GM19099 (cell line): ENCODE results near the gene RAB40B.

Source experiments
- POLR2A ChIP-seq: IDR thresholded peaks from 3 replicates; pipeline ENCODE4 v1.6.1; 2011; ENCODE audit warnings: low read depth; ENCODE audit not compliant: insufficient read length; ENCODE audit errors: extremely low read depth

Gene RAB40B

DNA sequence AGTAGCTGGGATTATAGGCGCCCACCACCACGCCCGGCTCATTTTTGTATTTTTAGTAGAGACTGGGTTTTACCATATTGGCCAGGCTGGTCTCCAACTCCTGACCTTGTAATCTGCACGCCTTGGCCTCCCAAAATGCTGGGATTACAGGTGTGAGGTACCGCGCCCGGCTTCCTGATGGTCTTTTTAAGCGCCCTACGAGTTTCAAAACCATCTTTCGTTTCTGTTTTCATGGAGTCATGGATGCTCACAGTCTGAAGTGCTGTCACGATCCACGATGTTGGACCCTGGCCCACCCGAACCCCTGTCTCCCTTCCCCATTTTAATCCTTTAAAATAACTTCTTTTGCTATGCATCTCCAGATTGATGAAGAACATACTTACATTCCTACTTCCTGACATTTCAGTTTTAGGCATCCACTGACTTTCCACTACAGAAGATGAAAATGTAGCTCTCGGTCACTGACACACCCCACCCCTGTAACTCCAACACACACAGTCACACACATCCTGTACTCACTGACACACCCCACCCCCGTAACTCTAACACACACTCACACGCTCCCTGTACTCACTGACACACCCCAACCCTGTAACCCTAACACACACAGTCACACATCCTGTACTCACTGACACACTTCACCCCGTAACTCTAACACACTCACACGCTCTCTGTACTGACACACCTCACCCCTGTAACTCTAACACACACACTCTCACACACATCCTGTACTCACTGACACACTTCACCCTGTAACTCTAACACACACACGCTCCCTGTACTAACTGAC, 27.6 kb downstream of the RAB40B start:
- TF ChIP-seq POLR2A: no peak

- no peak for TF ChIP-seq POLR2A
Observed at GRCh38 chr17:82668631-82669099, 29.8 kb downstream of the RAB40B start.

- TF ChIP-seq POLR2A: no peak
Observed at GRCh38 chr17:82668024-82668630, 30.4 kb downstream of the RAB40B start.

DNA sequence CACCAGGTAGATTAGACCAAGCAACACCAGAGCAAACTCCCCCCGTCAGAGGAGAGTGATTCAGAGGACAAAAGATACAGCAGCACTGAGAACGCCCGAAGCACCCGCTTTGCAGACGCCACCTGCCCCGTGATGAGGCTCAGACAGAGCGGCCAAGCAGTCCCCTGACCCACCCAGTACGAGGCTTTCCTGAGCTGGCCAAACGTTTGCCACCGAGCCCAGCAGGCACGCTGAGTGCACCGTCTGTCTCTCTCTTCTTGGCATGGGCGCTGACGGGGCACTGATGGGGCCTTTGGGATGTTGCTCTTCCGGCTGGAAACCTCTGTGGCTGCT, 30.9 kb downstream of the RAB40B start:
- TF ChIP-seq POLR2A: no peak

- no peak for TF ChIP-seq POLR2A
Observed at GRCh38 chr17:82666931-82667667, 31.4 kb downstream of the RAB40B start.

GRCh38 chr17:82665891-82666290, 32.6 kb downstream of the RAB40B start:
- no peak for TF ChIP-seq POLR2A

DNA sequence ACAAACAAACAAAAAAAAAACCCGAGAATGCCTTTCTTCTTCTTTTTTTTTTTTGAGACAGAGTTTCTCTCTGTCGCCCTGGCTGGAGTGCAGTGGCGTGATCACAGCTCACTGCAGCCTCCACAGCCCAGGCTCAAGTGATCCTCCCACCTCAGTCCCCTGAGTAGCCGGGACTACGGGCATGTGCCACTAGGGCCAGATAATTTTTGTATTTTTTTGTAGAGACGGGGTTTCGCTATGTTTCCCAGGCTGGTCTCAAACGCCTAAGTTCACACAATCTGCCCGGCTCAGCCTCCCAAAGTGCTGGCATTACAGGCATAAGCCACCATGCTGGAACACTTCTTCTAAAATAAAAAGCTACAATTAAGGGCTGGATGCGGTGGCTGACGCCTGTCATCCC, 33.3 kb downstream of the RAB40B start:
- TF ChIP-seq POLR2A: no peak

- no peak for TF ChIP-seq POLR2A
Observed at GRCh38 chr17:82664701-82665182, 33.8 kb downstream of the RAB40B start.

GRCh38 chr17:82664276-82664575, 34.3 kb downstream of the RAB40B start:
- TF ChIP-seq POLR2A: no peak

DNA sequence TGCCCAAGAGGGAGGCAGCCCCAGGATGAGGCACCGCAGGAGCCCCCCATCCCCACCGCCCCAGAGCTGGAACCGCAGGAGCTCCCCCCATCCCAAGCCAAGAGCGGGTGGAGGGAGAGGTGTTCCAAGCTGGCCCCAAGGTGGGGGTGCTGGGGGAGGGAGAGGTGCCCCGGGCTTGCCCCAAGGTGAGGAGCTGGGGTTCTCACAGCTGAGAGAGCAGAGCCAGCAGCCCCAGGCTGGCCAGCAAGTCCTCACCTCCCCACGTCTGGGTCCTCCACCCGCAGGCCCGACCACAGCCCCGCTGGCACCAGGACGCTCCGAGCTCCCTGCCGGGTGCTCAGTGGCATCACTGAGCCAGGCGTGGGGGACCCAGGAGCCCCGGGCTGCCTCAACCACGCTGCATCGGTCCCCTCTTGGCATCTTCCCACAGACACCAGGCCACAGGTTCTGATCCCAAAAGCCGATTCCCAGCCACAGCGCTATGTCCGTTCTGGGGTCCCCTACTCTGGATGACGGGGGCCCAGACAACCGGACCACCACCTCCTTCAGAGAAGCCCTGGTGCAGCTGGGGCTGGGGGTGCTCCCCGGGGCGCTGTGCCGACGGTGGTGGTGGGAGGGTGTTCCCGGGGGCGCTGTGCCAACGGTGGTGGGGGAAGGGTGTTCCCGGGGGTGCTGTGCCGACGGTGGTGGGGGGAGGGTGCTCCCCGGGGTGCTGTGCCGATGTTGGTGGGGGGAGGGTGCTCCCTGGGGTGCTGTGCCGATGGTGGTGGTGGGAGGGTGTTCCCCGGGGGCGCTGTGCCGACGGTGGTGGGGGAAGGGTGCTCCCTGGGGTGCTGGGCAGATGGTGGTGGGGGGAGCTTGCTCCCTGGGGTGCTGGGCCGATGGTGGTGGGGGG, 34.9 kb downstream of the RAB40B start:
- TF ChIP-seq POLR2A: no peak

DNA sequence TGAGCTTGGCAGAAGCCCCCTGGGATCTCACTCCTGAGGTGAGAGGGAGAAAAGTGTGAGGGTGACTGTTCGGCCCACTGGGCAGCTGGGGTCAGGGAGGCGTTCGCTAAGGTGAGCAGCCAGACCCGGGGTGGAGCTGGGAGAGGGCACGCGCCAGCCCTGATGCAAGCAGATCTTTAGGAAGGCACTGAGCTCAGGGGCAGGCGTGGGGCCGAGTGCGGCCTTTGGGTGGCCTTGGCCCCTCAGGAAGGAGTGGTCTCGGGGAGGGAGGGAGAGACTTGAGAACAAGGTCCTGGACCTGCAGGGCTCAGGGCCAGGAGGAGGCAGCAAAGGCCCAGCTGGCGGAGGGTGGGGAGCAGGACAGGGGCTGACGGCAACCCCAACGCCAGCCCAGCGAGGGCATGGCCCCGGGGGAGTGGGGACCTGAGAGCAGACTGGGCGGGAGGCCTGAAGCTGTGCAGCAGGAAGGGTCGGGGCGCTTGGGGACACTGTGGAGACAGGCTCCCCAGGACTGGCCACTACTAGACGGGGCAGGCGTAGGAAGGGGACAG, 35.7 kb downstream of the RAB40B start:
- TF ChIP-seq POLR2A: no peak

DNA sequence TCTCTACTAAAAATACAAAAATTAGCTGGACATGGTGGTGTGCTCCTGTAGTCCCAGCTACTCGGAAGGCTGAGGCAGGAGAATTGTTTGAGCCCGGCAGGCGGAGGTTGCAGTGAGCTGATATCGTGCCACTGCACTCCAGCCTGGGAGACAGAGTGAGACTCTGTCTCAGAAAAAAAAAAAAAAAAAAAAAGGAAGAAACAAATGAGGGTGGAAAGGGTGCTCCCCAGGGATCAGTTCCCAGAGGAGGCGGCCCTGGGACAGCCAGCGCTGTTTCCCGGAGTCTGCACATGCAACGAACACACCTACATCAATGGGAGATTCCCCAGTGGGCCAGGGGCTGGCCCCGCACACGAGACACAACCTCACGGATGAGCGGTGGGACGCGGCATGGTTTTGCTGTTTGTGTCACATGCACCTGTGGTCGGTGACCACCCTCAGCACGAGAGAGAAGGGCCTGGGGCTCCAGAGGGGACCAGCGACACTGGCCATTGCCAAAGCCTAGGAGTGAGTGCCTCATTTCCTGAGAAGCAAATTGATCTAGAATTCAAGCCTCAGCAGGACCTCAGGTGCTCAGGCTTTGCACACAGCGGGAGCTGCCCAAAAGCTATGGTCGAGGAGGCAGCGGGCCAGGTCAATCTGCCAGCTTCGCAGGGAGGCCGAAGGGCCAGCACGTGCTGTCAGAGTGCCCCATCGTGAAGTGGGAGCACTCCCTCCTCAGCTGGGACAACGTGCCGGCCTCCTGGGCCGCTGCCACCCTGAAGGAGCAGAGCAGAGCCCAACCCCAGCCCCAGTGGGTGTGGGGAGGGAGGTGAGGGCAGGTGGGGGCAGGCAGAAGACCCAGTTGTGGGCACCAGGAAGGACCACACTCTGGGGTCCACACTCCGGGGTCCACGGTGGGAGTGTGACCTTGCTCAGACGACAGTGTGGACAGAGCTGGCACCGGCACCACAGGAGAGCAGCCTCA, 36.5 kb downstream of the RAB40B start:
- TF ChIP-seq POLR2A: no peak

- TF ChIP-seq POLR2A: no peak
Observed at GRCh38 chr17:82659886-82660285, 38.6 kb downstream of the RAB40B start.
